ENCODE results near the gene MATCAP1.

DNA sequence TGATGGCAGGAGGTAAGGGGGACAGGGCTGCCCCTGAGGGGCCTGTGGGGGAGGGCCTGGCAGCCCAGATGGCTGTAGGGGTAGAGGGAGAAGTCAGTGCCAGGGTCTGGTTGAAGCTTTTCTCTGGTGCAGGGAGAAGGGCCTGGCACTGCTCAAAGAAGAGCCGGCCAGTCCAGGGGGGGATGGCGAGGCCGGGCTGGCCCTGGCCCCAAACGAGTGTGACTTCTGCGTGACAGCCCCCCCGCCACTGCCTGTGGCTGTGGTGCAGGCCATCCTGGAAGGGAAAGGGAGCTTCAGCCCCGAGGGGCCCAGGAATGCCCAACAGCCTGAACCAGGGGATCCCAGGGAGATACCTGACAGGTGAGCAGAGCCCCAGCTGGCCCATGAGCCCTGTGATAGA lies 16.2 kb downstream of the MATCAP1 start:
- TF ChIP-seq, protein P1, sequence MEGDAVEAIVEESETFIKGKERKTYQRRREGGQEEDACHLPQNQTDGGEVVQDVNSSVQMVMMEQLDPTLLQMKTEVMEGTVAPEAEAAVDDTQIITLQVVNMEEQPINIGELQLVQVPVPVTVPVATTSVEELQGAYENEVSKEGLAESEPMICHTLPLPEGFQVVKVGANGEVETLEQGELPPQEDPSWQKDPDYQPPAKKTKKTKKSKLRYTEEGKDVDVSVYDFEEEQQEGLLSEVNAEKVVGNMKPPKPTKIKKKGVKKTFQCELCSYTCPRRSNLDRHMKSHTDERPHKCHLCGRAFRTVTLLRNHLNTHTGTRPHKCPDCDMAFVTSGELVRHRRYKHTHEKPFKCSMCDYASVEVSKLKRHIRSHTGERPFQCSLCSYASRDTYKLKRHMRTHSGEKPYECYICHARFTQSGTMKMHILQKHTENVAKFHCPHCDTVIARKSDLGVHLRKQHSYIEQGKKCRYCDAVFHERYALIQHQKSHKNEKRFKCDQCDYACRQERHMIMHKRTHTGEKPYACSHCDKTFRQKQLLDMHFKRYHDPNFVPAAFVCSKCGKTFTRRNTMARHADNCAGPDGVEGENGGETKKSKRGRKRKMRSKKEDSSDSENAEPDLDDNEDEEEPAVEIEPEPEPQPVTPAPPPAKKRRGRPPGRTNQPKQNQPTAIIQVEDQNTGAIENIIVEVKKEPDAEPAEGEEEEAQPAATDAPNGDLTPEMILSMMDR (conservative IDR thresholded peaks at IDR 0.05; ENCODE audit: low read depth, low read length), result no peak
- no peak for TF ChIP-seq EZH2 (IDR thresholded peaks at IDR 0.05; ENCODE audit: borderline replicate concordance, low read depth, low read length, poor library complexity, severe bottlenecking)
